C1 segment of cervical spinal cord (tissue), 14 donors: Measurements from ENCODE around the gene METTL27.

ENCODE experiments used
- DNase-seq, 14 donors: peaks; one replicate each; lab custom pipeline; 2025; lab: John Stamatoyannopoulos, UW

The METTL27 gene

DNA sequence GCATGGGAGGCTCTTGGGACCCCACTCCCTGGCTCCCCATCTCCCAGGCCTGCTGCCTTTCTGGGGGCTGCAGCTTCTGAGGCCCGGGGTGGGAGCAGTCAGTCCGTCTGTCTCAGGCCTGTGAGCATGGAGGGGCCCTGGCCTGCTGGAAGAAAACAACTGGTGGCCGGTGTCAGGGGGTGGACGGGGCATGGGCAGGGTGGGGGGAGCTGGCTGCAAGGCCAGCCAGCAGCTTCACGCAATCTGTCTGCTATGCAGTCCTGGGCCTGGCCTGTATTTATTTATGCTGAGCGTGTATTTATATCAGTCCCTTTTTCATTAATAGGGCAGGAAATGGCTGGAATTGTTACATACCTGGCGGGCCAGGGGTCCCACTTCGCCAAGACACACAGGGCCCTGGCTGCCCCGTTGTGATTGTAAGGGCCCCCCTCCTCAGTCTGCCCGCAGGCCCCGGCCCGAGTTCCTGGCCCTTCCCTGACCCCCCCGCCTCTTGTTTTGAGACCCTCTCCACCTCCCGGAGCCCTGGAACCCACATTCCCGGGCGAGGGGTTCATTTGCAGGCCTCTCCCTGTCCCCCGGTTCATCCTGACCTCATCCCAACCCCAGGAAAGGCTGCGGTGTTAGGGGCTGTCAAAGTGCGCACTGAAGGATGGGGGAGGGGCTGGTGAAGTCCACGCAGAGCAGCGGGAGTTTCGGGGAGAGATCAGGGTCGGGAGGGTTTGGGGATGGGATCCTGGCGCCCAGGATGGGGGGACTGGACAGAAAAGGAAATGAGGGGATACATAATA lies 26.9 kb upstream of the METTL27 start:
- DNase-seq: no peak

GRCh38 chr7:73866446-73866767 lies 24.1 kb upstream of the METTL27 start:
- no peak for DNase-seq

DNA sequence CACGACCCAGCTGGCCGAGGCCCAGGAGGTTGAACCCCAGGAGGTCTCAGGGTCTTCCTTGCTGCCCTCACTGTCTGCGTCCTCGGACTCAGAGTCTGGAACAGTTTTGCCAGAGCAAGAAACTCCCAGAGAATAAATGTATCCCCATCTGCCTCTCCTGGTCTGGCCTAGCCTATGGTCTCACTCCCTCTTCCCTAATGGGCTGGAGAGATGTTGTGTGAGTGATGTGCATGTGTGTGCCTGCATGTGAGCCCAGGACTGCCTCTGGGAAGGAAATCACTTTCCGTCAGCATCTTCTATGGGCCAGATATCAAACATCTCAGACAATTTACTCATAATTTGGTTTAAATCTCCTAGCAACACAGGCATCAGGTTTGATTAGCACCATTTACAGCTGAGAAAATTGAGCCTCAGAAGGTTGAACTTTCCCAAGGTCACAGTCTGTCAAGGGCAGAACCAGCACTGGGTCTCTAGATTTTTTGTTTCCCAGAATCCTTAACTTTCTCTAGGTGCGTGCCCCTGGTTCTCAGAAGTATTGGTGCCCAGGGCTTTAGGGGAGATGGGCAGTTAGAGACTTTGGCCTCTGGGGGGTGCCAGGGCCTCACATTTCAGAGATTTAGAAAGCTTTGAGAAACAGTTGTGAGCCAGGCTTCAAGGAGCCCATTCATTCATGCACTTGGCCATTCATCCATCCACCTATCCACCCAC lies 23.6 kb upstream of the METTL27 start:
- DNase-seq: peak in 6 of 14 donors; percentile 1 to 28 (median 6)

- DNase-seq: no peak
Observed at GRCh38 chr7:73864981-73865711, 22.8 kb upstream of the METTL27 start.

GRCh38 chr7:73861305-73861704 lies 19.0 kb upstream of the METTL27 start:
- DNase-seq: no peak

DNA sequence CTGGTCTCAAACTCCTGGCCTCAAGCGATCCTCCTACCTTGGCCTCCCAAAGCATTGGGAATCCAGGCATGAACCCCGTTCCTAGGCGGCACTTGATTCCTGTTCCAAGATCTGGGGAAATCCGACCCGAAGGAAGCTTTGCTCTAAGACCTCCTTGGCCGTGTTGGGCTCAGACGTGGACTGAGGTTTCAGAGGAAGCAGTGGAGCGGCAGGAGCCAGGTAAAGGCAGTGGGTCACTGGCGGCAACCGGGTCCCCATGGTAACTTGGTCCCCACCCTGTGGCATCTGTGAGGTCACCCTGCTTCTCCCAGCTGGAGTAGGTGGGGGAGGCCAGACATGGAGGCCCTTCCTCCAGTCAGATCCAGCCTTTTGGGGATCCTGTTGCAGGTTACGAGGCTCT lies 18.5 kb upstream of the METTL27 start, which contains the start of gene TMEM270:
Gene TMEM270 (plus strand): TSS at position 301 of the 400 bp plus-strand sequence. CDS start 36 bp downstream, at position 337.
- no peak for DNase-seq

DNA sequence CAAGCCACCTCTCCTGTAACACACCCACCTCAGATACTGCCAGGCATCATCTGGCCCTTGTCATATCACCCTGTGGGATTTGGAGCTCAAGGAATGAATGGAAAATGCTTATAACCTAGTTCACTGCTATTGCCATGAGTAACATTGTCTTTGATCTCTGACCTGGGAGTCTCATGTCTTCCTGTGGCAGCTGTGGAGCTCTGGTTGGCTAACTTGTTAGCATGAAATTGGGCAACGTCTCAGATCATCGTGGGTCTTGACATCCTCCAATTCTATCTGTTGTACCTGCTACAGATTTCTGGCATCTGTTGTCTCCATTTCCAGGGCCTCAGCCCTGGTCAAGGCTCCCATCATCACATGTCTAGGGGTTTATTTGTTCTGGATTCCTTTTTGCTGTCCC lies 16.5 kb upstream of the METTL27 start:
- DNase-seq: no peak

DNA sequence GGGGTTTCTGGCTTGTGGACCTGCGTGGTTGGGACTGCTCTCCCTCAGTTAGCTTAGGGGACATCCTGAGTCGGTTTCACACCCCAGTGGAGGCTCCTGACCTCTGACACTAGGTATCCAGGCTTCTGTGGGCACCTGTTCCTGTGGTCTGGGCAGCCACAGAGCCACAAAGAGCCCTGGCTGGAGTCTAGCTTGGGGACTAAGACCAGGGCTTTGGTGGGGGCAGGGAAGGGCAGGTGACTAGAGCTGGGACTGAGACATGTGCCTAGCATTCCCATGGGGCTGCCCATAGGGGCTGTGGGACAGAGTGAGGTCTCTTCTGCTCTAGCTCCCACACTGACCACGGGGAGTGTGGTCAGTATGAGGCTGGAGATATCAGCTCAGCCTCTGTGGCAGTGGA lies 14.6 kb upstream of the METTL27 start:
- DNase-seq: no peak

GRCh38 chr7:73852500-73852899 lies 10.2 kb upstream of the METTL27 start:
- DNase-seq: no peak

DNA sequence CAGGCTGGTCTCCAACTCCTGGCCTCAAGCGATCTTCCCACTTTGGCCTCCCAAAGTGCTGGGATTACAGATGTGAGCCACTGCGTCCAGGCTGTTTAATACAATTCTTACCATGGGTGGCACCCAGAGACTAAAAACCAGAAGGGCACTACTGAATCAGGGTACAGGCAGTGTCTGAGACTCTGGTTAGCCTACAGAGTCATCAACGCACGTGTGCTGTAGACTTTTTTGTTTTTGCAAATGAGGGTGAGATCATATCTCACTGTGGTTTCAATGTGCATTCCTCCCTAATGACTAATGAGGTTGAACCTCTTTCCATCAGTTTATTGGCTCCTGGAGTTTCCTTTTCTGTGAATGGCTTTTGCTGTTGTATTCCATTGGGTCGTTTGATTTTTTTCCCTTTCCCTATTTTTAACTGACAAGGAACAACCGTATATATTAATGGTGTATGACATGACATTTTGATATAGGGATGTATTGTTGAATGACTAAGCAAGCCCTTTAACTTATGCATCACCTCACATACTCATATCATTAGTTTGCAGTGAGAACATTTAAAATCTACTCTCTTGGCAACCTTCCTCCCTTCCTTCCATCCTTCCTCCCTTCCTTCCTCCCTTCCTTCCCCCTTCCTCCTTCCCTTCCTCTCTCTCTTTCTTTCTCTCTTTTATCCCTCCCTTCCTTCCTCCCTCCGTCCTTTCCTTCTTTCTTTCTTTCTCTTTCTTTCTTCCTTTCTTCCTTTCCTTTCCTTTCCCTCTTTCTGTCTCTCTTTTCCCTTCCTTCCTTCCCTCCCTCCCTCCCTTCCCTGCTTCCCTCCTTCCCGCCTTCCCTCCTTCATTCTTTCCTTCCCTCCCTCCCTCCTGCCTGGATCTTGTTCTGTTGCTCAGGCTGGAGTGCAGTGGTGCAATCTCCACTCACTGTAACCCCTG lies 9.4 kb upstream of the METTL27 start:
- DNase-seq: no peak

DNA sequence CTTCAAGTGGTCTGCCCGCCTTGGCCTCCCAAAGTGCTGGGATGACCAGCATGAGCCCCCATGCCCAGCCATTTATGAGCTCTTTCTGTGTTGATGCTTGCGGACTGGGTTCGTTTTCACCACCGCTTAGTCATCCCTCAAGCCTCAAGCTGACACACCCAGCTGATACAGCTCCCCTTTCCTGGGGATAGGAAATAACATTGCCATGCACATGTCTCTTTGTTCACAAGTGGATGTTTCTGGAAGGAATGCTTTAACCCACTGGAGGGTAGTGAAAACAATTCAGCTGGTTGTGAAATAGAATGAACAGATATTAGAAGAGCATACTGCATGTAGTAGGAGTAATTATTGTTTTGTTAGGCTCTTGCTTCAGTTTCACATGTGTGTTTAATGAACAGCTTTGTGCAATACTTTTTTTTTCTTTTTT lies 8.5 kb upstream of the METTL27 start:
- DNase-seq: no peak

GRCh38 chr7:73847941-73848723 lies 5.8 kb upstream of the METTL27 start:
- no peak for DNase-seq

DNA sequence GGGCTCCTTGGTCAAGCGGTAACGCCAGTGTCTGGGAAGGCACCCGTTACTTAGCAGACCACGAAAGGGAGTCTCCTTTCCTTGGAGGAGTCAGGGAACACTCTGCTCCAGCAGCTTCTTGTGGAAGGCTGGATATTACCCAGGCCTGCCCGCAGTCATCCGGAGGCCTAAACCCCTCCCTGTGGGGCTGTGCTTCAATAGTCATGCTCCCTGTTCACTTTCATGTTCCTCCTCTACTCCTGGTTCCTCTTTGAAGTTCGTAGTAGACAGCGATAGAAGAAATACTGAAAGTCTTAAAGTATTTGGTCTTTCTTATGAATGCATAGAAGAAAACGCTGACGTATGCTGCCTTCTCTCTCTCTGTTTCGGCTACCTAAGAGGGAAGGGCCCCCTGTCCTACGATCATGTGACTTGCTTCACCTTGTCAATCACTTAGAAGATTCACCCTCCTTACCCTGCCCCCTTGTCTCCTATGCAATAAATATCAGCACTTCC lies 3.4 kb upstream of the METTL27 start:
- peak in 4 of 14 donors; percentile 1 to 24 (median 14) for DNase-seq

DNA sequence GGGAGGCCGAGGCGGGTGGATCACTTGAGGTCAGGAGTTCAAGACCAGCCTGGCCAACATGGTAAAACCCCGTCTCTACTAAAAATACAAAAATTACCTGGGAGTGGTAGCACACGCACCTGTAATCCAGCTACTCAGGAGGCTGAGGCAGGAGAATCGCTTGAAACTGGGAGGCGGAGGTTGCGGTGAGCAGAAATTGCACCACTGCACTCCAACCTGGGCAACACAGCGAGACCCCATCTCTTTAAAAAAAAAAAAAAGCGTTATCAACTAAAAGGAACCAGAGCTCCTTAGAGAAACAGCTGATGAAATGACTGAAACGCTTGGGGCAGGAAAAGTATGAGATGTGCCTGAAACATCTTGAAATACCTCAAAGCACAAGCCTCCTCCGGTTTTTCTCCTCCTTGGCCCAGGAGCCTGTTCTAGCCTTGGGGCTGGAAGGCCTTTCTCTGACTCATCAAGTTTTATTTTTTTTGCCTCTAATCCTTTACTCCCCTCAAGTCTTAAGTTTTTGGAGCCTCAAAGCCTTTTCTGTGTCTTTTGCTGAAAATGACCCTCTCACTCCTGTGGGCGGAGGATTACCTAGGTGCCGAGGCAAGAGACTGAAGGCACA lies 2.6 kb upstream of the METTL27 start:
- no peak for DNase-seq

DNA sequence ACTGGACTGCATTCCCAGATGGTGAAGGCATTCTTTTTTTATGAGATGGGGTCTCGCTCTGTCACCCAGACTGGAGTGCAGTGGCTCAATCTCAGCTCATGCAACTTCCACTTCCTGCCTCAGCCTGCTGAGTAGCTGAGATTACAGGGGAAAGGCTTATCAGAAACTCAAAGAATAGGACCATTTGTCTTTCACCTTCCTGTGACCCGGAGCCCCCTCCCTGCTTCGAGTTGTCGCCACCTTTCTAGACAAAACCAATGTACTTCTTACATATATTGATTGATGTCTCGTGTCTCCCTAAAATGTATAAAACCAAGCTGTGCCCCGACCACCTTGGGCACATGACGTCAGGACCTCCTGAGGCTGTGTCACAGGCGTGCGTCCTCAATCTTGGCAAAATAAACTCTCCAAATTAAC lies 1.8 kb upstream of the METTL27 start:
- peak in 1 of 14 donors; percentile 2 for DNase-seq

DNA sequence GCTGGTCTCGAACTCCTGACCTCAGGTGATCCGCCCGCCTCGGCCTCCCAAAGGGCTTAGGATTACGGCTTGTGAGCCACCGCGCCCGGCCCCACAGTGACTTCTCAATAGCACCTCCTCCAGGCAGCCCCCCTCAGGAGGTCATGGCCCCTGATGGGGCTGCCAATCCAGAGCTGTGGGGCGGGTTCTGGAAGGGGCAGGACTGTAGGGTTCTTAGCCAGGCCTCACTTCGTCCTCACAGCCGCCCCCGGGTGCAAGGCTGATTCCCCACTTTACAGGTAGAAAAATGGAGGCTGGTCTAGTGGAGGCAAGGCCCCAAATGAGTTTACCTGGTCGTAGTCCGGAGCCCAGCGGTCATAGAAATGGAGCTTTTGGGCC lies 638 bp downstream of the METTL27 start:
- DNase-seq: no peak

- no peak for DNase-seq
Observed at GRCh38 chr7:73840715-73841379, 1.5 kb downstream of the METTL27 start.

GRCh38 chr7:73839743-73840714 lies 2.3 kb downstream of the METTL27 start:
- DNase-seq: no peak
